Psoas muscle (tissue), 8 donors: ENCODE results near the gene CBLIF. TPM values are rescaled to one million over a fixed set of nuclear protein-coding genes. Genes with fewer than 3 reads are reported as not detected.
"Not testable (repeated sequence)": the region's sequence is repeated elsewhere in the genome, so short reads cannot be mapped to it uniquely, and the experiment has no call there.

Experiments used
- ATAC-seq, 4 donors: fragments of 200-7000 bp; cut with Tn5 transposase; one replicate each; pipeline ENCODE4 v1.9.1; 2020; ENCODE audit warnings: moderate library complexity in 3 of 4, mild to moderate bottlenecking in 2 of 4
- DNase-seq, 2 donors: peaks; one replicate each; pipeline ENCODE4 v3.0.0-alpha.2; 2020
- H3K27ac ChIP-seq: fragments of 200-600 bp; one replicate; pipeline ENCODE4 v1.8.0; 2022
- H3K27me3 ChIP-seq, 3 donors: fragments of 200-600 bp in 1 of 3; one replicate each; pipeline versions ENCODE4 v1.6.1 to v1.8.0; 2013 to 2022; ENCODE audit warnings: low read length in 2 of 3, mild to moderate bottlenecking in 2 of 3, moderate library complexity in 1 of 3; ENCODE audit not compliant: insufficient read depth in 3 of 3
- H3K36me3 ChIP-seq, 2 donors: fragments of 200-600 bp in 1 of 2; one replicate each; pipeline versions ENCODE4 v1.6.1 to v1.8.0; 2013 to 2022; ENCODE audit warnings: low read depth in 1 of 2, mild to moderate bottlenecking in 1 of 2, moderate library complexity in 1 of 2; ENCODE audit not compliant: insufficient read depth in 1 of 2
- H3K4me1 ChIP-seq: fragments of 200-600 bp; one replicate; pipeline ENCODE4 v1.8.0; 2022
- H3K4me3 ChIP-seq: fragments of 200-600 bp; one replicate; pipeline ENCODE4 v1.8.0; 2022; ENCODE audit warnings: mild to moderate bottlenecking
- H3K9me3 ChIP-seq: fragments of 200-600 bp; one replicate; pipeline ENCODE4 v1.8.0; 2022
- CTCF ChIP-seq: fragments of 200-600 bp; IDR thresholded peaks from one replicate; pipeline ENCODE4 v1.8.0; 2022; ENCODE audit warnings: antibody characterized with exemption
- WGBS, 3 donors: extraction: QIAGEN DNeasy Blood & Tissue Kit; methylation state at CpG; one replicate each; pipeline versions ENCODE4 v1.1.6 to v1.1.7; 2013; 5-methylcytosine and 5-hydroxymethylcytosine counted together
- intact Hi-C, 2 donors: fragments of 100-400 bp; cut with DNase I; formaldehyde crosslinking; loops; one replicate each; pipeline versions ENCODE4 v1.11.0 to v1.14.2; 2022
- polyA plus RNA-seq, 3 donors: library from polyadenylated mRNA; stranded (reverse); fragments of 200-250 nt; gene quantifications; one replicate each; pipeline ENCODE4 v1.2.3, GENCODE V29; 2013
- total RNA-seq, 4 donors: library from RNA; stranded (reverse); fragmentation: NEBNext Ultra II Directional in 2 of 4; extraction: Animal tissue kit (Norgen Biotek cat#: 25700) in 2 of 4; gene quantifications; one replicate each; pipeline versions ENCODE4 v1.2.1 to v1.2.4, GENCODE V29; 2021 to 2023
- donor health status: healthy with polysubstance abuse.
- donor health status: DM: no; HTN: no; CAD: no; lungs with moderate emphysema.
- donor health status: Bipolar disorder and iron deficiency.
- donor health status: healthy.
- donor health status: DM: yes; HTN: yes; CAD: no.
- donor health status: DM: no; HTN: no; CAD: no.
- donor health status: DM: no; HTN: no; CAD: no.
- donor health status: DM: yes; HTN: yes; CAD: no.

The CBLIF gene
- total and polyA plus RNA-seq, 7 donors, result 0.05 TPM; not detected in 6

- 21 to 30% (median 26%) methylated on average over 2 of the region's 2 CpGs for WGBS, 3 donors
- intact Hi-C loops, result no loop called here
- H3K36me3 ChIP-seq, result no peaks in the 10 kb centered on the region
- DNase-seq (no peak), ATAC-seq (no peak)
- H3K4me1 ChIP-seq, result no peaks in the 10 kb centered on the region
- no peak overlapping the region for H3K4me3 ChIP-seq
- no peak for TF ChIP-seq CTCF
- H3K27ac ChIP-seq, result no peak overlapping the region
- H3K9me3 ChIP-seq, result no peaks in the 10 kb centered on the region
- H3K27me3 ChIP-seq, result no peaks in the 10 kb centered on the region
Measured at GRCh38 chr11:59849129-59849528, 3.8 kb upstream of the CBLIF start.

GRCh38 chr11:59848439-59848838 lies 3.1 kb upstream of the CBLIF start:
- ATAC-seq, H3K27ac ChIP-seq, H3K9me3 ChIP-seq, H3K4me1 ChIP-seq, H3K27me3 ChIP-seq, intact Hi-C loops, DNase-seq, H3K36me3 ChIP-seq, H3K4me3 ChIP-seq: not testable (repeated sequence)
- WGBS, 3 donors, result 92 to 95% (median 93%) methylated on average over 6 of the region's 6 CpGs

- intact Hi-C loops, result no loop called here
- Histone ChIP-seq H3K9me3 (no peaks in the 10 kb centered on the region), H3K4me1 (no peaks in the 10 kb centered on the region), H3K27ac (no peak overlapping the region), H3K36me3 (no peaks in the 10 kb centered on the region), H3K27me3 (no peaks in the 10 kb centered on the region), H3K4me3 (no peak overlapping the region)
- TF ChIP-seq CTCF, result no peak
- ATAC-seq (no peak), DNase-seq (no peak)
- WGBS, 3 donors, result 57 to 80% (median 63%) methylated on average over 3 of the region's 3 CpGs
Measured at GRCh38 chr11:59847626-59848025, 2.3 kb upstream of the CBLIF start.

GRCh38 chr11:59846556-59846955 lies 1.3 kb upstream of the CBLIF start:
- no peak overlapping the region for H3K27ac ChIP-seq
- intact Hi-C loops, result no loop called here
- DNase-seq (no peak), ATAC-seq (no peak)
- 49 to 58% (median 55%) methylated on average over 5 of the region's 5 CpGs for WGBS, 3 donors
- H3K4me3 ChIP-seq, result no peak overlapping the region
- H3K36me3 ChIP-seq, result no peaks in the 10 kb centered on the region
- TF ChIP-seq CTCF, result no peak
- no peaks in the 10 kb centered on the region for H3K9me3 ChIP-seq
- no peaks in the 10 kb centered on the region for H3K27me3 ChIP-seq
- H3K4me1 ChIP-seq, result no peaks in the 10 kb centered on the region

DNA sequence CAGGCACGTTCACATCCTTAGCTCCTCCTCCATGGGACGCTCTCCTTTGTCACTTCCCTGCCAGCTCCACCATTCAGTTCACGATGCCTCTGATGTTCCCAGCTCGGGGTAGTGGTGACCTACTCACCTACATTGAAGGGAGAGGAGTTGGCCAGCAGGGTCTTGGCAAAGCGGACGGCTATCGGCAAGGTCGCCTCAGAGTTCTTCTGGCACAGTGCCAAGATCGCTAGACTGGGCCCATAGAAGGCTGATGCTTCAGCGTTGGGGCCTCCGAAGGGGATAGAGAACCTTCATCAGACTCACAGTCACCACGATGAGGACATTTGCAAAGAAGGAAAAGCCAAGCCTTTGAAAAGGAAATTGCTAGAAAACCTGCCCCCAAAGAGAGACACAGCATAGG lies 3.0 kb downstream of the CBLIF start:
- H3K4me3 ChIP-seq, result no peak overlapping the region
- no peak for TF ChIP-seq CTCF
- H3K9me3 ChIP-seq, result no peaks in the 10 kb centered on the region
- ATAC-seq (no peak), DNase-seq (no peak)
- H3K36me3 ChIP-seq, result no peaks in the 10 kb centered on the region
- intact Hi-C loops, result no loop called here
- H3K27me3 ChIP-seq, result no peaks in the 10 kb centered on the region
- WGBS, 3 donors, result 71 to 74% (median 72%) methylated on average over 12 of the region's 12 CpGs
- H3K27ac ChIP-seq, result no peak overlapping the region
- H3K4me1 ChIP-seq, result no peaks in the 10 kb centered on the region
